Testis (tissue), 2 donors: ENCODE measurements around the gene CHKB.
"Not testable (repeated sequence)": the region's sequence is repeated elsewhere in the genome, so short reads cannot be mapped to it uniquely, and the experiment has no call there.

Experiments
- POLR2A ChIP-seq: fragments of 450-650 bp; IDR thresholded peaks from one replicate; pipeline ENCODE4 v1.6.1; 2017; ENCODE audit warnings: antibody characterized with exemption, mild to moderate bottlenecking, moderate library complexity
- TF ChIP-seq, protein P1 (sequence below), 3 experiments: fragments of 450-650 bp in 2 of 3; fragments of 200-600 bp in 1 of 3; sonication (generic) in 1 of 3; IDR thresholded peaks; one replicate each; pipeline ENCODE4 v1.5.1; 2016 to 2019; ENCODE audit warnings: antibody characterized with exemption in 3 of 3, mild to moderate bottlenecking in 2 of 3, moderate library complexity in 1 of 3

GRCh38 chr22:50614296-50614695 is 31.6 kb upstream of the CHKB start:
- TF ChIP-seq, protein P1, sequence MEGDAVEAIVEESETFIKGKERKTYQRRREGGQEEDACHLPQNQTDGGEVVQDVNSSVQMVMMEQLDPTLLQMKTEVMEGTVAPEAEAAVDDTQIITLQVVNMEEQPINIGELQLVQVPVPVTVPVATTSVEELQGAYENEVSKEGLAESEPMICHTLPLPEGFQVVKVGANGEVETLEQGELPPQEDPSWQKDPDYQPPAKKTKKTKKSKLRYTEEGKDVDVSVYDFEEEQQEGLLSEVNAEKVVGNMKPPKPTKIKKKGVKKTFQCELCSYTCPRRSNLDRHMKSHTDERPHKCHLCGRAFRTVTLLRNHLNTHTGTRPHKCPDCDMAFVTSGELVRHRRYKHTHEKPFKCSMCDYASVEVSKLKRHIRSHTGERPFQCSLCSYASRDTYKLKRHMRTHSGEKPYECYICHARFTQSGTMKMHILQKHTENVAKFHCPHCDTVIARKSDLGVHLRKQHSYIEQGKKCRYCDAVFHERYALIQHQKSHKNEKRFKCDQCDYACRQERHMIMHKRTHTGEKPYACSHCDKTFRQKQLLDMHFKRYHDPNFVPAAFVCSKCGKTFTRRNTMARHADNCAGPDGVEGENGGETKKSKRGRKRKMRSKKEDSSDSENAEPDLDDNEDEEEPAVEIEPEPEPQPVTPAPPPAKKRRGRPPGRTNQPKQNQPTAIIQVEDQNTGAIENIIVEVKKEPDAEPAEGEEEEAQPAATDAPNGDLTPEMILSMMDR (IDR thresholded peaks at IDR 0.05): not testable (repeated sequence)
- not testable (repeated sequence) for TF ChIP-seq POLR2A
